Measurements from ENCODE around the gene XRCC1.
A peak's percentile ranks its signal among the peaks of the same experiment; 100 is the strongest.
"Not testable (repeated sequence)": the region's sequence is repeated elsewhere in the genome, so short reads cannot be mapped to it uniquely, and the experiment has no call there.

XRCC1 gene

DNA sequence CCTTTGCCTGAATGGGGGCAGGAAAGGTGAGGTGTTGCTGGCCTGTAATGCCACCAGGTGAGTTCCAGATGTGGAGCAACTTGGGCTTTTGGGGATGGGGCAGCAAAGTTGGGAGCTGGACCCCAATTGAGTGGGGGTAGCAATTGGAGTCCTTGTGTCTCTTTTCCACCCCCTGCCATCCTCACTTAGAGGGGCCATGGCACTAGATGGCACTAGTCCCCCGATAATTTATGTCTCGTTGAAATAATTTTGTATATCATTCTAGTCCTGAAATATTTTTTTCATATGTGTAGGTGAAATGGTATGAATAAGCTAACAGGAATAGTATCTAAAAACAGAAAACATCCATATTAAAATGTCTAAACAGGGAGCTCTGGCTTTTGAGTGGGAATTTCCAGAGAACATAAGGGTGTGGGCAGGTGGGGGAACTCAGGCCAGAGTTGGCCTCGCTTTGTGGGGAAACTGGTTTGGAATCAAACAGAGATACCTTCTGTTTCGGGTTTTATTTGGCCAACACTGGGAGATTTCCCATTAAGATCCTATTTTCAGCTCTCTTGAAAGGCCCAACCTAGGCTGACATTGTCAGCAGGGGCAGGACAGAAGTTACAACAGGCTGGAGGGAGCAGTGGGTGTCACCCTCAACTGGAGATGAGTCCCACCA, 24.4 kb upstream of the XRCC1 start:
- DNase-seq (ENCODE audit: low read depth in 2 of 2): no peak

DNA sequence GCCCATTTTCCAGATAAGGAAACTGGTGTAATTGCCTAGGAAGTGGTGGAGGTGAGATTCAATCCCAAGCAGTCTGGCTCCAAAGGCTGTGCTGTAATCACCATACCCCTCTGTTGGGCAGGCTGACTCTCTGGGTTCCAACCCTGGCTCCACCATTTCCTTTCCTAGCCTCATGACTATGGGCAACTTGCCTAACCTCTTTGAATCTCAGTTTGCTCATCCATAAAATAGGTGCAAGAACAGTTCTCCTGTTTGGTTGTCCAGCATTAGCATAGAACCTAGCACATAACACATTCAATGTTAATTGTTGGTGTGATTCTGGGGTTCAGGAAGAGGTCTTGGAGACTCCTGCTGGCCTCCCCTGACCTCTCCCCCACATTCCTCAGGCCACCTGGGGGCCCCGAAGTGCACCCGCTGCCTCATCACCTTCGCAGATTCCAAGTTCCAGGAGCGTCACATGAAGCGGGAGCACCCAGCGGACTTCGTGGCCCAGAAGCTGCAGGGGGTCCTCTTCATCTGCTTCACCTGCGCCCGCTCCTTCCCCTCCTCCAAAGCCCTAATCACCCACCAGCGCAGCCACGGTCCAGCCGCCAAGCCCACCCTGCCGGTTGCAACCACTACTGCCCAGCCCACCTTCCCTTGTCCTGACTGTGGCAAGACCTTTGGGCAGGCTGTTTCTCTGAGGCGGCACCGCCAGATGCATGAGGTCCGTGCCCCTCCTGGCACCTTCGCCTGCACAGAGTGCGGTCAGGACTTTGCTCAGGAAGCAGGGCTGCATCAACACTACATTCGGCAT, 23.3 kb upstream of the XRCC1 start:
- DNase-seq (ENCODE audit: low read depth in 2 of 2): no peak

DNA sequence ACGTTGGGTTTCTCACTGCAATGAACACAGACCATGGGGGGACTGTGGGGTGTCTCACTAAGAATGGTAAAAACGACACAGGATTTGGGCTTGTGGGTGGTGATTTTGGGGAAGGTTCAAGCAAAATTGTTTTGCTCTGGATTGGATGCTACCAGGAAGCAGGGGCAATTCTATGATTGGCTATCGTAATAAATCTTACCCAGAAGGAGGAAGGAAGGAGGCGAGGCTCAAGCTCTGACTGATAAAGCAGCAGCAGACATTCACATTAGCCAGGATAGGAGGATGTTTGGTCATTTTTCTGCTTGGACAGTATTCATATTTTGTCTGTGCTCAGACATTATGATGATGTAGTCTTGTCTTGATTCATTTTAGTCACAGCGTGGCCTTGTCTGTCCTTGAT, 22.5 kb upstream of the XRCC1 start:
- no peak for DNase-seq (ENCODE audit: low read depth in 2 of 2)

DNA sequence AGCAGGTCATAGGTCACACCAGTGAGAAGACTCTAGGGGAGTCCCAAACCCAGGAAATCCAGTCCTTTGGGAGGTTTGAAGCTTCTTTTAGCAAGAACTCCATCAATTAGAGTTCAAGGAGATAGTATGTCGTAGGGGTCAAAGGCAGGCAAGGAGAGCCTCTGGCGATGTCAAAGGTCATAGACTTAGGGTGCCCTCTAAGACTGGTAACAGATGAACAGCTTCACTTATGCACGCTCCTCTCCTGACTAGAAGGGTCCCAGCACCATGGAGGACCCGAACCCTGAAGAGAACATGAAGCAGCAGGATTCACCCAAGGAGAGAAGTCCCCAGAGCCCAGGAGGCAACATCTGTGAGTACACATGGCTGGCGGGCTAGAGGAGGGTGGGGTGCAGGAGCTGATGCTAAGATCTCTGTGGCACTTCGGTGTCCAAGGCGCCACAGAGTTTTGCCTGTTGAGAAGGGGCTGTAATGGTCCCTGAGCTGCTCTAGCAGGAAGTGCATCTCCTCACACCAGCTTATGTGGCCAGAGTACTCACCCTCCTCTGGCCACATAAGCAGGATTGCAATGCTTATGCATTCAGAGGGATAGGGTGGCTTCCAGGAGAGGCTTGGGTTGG, 21.6 kb upstream of the XRCC1 start:
- no peak for DNase-seq (ENCODE audit: low read depth in 2 of 2)

DNA sequence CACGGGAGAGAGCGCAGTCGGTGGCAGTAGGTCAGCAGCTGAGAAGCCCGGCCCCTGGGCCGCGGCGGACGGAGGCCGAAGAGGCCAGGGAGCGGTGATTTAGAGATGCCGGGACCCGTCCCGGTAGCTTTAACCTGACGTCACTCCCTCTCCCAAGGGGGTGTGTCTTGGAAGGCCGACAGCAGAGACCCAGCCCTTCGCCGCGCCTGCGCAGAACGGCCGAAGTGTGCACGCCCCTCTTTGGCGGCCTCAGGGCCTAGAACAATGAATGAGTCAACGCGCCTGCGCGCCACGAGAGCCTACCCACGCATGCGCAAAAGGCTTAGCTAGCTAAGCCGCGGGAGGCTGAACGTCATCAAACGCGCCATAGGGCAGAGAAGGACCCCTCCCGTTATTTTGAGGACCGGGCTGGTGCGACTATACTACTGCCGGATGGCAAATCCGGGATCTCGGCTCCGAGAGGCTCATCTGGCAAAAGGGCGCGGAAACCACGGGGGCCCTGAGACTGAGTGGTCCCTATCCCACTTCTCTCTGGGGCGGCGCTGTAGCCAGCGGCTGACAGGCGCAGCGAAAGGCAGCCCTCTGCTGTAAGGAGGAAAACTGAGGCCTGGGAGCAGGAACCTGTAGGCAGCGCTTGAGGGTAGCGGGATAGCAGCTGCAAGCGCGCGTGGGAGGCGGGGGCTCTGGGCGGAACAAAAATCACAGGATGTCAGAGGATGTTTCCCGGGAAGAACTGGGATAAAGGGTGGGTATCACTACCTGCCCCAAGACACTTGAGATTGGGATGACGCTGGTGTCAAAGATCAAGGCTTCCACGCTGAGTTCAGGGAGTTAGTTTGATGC, 20.9 kb upstream of the XRCC1 start, which contains the start of the genes IRGQ and ZNF576:
Gene IRGQ (minus strand): TSS at position 136 of the 843 bp plus-strand sequence. CDS start 796 bp downstream, outside the sequence.
Gene ZNF576 (plus strand): TSS at position 597 of the 843 bp plus-strand sequence. CDS start 514 bp downstream, outside the sequence.
- DNase-seq (ENCODE audit: low read depth in 2 of 2): peak; percentile 97 to 98

DNA sequence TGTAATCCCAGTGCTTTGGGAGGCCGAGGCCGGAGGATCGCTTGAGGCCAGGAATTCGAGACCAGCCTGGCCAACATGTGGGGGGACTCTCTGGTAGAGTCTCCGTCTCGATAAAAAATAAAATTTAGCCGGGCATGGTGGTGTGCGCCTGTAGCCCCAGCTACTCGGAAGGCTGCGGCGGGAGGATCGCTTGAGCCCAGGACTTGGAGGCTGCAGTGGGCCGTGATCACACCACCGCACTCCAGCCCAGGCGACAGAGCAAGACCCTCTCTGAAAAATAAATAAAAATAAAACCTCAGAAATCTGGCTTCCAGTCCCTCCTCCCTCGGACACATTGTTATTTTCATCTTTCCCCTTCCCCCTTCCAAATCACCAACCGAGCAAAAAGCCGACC, 20.3 kb upstream of the XRCC1 start:
- no peak for DNase-seq (ENCODE audit: low read depth in 2 of 2)

DNA sequence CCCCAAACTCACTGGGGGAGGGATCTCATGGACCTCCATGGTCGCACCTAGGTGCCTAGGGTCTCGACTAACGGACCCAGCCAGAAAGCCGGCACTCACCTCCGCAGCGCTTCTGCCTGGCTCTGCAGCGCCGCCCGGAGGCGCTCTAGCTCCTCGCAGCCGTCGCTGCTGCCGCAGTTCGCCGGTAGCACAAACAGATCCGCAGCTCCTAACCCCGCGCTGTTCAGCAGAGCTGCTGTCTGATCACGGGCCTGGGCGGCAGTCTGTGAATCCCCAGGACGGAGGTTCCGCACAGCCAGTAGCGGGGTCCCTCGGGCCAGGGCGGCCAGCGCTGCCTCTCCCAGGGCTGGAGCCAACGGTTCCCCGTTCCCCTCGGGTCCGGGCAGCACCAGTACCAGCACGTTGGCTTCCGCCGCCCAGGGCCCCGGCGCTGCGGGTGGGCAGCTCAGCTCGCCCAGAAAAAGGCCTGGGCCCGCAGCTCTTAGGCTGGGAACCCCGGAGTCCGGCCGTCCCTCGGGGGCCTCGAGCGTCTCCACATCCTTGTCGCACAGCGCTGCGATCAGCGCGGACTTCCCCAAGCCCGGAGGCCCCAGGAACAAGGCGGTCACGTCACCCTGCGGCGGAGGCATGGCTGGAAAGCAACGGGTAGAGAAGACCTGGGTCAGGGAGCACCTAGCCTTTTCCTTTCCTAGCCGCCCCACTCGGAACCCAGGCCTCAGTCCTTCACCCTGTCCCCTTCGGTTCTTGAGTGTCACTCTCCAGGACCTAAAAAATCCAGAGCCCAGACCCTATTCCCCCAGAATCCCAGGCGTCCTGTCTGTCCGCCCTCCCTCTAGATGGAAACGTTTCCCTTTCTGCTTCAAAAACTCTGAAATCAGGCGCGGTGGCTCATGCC, 19.6 kb upstream of the XRCC1 start:
- no peak for DNase-seq (ENCODE audit: low read depth in 2 of 2)

DNA sequence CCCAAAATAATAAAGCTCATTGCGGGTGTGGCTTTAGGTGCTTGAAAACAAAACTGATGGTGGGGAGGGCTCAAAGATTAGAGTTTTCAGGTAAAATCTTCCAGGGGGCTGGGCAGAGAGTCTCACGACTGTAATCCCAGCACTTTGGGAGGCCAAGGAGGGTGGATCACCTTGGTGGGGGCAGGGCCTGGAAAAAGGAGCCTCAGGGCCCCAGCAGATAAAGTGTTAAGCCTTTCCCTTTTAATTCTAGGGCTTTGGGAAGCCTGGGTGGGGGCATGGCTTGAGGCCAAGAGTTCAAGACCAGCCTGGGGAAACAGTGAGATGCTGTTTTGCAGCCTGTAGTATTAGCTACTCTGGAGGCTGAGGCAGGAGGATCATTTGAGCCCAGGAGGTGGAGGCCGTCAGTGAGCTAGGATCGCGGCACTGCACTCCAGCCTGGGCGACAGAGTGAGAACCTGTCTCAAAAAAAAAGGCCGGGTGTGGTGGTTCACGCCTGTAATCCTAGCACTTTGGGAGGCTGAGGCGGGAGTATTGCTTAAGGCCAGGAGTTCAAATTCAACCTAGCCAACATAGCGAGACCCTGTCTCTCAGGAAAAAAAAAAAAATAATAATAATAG, 18.9 kb upstream of the XRCC1 start:
- no peak for DNase-seq (ENCODE audit: low read depth in 2 of 2)

DNA sequence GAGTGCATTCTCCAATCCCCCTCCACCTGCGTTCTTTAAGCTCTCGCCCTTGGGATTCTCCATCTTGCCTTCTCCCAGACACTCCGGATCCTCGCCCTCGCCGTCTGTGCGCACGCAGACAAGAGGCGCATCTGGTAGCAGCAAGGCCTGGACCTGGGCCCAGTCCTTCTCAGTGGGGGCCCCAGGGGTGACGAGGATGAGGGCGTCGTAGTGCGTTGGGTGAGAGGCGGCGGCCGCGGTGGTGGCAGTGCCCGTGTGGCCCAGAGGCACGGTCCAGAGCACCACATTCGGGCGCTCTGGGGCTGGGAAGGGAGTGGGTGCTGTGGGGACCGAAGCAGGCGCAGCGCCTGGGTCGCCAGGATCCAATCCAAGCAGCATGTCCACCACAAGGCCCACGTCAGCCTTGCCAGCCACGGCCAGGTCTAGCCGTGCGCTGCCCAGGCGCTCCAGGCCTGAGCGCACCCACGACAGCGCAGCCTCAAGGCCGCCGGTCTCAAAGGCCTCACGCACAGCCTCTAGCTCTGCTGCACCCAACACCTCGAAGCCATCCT, 17.5 kb upstream of the XRCC1 start:
- no peak for DNase-seq (ENCODE audit: low read depth in 2 of 2)

DNA sequence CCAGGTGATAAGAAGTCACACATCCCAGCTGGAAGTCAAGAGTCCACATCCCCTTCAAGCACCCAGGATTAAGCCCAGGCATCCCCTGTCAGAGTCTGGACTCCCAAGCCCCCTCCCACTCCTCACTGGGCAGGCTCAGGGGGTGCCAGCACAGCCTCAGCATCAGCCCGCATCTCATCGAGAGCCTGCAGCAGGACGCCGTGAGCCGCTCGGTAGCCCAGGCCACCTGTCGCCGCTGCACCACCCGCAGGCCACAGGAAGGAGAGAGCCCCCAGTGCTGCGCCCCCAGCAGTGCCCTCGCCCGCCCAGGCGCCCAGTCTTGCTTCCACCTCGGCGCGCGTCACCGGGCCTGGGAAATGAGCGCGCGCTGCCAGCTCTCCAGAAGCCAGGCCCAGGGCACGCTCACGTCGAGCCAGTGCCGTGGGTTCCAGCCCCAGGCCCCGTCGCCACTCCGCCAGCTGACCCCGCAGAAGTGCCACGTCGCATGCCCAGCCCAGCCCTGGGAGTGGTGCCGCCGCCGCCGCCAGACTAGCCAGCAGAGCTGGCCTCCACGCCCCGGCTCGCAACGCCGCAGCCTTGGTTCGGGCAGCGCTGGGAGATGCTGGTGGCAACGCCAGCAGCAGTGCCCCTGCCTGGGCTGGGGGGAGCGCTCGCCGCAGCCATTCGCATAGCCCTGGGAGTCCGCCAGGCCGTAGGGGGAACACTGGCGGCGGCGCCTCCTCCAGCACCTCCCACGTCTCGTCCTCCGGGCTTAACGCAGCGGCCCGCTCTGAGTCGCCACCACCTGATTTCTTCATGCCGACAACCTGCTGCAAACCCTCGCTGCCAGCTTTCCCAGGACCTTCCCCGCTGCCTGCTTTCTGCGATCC, 16.8 kb upstream of the XRCC1 start:
- no peak for DNase-seq (ENCODE audit: low read depth in 2 of 2)

DNA sequence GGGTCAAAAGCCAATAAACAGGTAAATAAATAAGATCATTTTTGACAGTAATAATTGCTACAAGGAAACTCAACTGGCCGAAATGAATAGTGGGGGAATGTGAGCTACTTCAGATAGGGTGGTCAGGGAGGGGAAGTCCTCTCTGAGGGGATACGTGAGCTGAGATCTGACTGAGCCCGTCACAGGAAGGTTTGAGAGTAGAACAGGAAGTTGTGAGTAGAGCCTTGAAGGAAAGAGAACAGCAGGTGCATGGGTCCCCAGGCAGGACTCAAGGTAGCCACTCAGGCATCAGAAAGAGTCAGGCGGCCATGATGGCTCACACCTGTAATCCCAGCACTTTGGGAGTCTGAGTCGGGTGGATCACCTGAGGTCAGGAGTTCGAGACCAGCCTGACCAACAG, 14.4 kb upstream of the XRCC1 start:
- no peak for DNase-seq (ENCODE audit: low read depth in 2 of 2)

DNA sequence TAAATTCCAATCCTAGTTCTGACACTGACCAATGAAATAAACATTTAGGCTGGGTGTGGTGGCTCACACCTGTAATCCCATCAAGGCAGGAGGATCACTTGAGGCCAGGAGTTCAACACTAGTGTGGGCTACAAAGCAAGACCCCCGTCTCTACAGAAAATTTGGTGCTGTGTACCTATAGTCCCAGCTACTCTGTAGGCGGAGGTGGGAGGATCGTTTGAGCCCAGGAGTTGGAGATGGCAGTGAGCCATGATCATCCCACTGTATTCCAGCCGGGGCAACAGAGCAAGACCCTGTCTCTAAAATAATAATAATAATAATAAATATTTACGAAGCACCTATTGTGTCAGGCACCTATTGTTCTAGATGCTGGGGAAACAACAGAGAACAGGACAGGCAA, 13.9 kb upstream of the XRCC1 start:
- no peak for DNase-seq (ENCODE audit: low read depth in 2 of 2)

DNA sequence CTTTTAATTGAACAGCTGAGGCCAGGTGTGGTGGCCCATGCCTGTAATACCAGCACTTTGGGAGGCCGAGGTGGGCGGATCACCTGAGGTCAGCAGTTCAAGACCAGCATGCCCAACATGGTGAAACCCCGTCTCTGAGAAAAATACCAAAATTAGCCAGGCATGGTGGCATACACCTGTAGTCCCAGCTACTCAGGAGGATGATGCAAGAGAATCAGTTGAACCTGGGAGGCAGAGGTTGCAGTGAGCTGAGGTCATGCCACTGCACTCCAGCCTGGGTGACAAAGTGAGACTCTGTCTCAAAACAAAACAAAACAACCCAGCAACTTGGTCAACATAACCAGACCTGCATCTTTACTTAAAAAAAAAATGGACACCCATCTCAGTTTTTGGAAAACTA, 11.7 kb upstream of the XRCC1 start:
- not testable (repeated sequence) for DNase-seq (ENCODE audit: low read depth in 2 of 2)

DNA sequence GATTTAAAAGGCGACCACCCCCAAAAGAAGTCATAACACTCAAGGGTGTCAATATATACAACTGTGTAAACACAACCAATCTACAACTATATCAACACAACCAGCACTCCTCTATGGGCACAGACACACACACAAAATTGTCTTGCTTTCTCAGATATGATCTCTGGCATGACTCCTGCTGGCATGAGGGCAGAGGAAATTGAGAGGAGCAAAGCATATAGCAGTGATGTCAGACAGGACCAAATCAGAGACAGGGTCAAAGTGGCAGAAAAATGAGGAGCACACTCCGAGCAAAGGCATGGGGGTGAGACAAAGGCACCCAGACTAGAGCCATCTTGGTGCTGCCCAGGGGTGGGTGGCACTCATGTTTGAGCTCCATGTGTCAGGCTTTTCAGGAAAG, 11.0 kb upstream of the XRCC1 start:
- no peak for DNase-seq (ENCODE audit: low read depth in 2 of 2)

DNA sequence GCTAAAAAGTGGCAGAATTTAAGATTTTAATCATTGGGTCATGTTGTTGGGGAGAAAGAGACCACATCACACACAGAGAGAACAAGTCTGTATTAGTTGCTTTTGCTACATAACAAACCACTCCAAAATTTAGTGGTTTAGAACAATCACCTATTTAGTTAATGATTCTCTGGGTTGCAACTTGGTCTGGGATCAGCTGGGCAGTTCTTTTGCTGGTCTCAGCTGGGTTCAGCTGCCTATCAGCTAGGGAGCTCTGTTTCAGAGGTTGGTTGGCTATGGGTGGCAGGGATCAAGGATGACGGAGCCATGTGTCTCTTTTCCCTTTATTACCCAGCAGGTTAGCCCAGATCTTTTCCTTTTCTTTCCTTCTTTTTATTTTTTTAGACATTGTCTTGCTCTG, 9.2 kb upstream of the XRCC1 start:
- DNase-seq (ENCODE audit: low read depth in 2 of 2): no peak

DNA sequence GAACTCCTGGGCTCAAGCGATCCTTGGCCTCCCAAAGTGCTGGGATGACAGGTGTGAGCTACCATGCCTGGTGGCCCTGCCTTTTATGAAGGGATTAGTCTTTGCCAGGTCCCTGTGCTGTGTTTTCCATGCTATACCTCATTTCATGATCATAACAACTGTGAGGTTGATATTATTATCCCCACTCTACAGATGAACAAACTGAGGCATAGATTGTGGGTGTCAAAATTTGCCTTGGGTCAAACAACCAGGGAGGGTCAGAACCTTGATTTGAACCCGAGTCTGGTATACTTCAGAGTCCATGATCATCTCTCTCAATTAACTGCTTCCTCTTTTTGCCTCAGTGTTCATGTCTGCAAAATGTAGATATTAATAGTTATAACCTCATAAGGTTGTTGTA, 7.2 kb upstream of the XRCC1 start:
- no peak for DNase-seq (ENCODE audit: low read depth in 2 of 2)

DNA sequence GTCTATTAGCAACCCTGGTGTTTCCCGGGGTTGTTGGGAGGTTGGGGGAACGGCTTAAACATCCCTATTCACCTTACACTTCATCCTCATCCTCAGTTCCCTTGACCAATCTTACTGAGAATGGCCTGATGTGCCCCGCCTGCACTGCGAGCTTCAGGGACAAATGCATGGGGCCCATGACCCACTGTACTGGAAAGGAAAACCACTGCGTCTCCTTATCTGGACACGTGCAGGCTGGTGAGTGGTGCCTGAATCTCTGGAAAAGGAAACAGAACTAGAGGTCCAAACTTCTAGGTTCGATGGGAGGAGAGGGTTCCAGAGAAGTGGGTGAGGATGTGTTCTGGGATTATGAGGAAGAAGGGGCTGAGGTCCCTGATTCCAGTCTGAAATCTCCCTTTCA, 6.1 kb upstream of the XRCC1 start:
- no peak for DNase-seq (ENCODE audit: low read depth in 2 of 2)

DNA sequence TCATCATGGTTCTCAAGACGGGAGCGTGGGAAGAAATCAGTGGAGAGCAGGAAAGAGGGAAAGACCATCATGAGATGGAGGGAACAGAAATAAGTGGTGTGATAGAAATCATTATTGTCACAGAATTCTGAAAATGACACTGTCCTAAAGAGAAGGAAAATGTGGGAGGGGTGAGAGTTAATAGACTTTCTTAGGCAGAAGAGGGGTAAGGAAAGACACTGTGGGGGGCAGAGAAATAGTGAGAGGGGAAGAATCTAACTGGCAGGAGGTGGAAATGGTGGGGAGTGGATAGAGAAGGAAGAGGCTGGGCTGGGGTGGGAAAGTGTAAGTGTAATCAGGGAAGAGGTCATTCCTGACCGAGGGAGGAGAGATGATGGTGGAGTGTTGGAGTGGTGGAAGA, 3.5 kb upstream of the XRCC1 start:
- DNase-seq (ENCODE audit: low read depth in 2 of 2): no peak

All from fibroblast of skin of left biceps (primary cell).